Measurements from ENCODE around the gene ZNF598. TPM values are rescaled to one million over a fixed set of nuclear protein-coding genes. Genes with fewer than 3 reads are reported as not detected.

Gene ZNF598
- total and polyA plus RNA-seq, 10 of the 15 experiments (the other 5 are each of a cell fraction or from before 2014, with no cell fraction given): 0.08 to 74.0 (median 14.4) TPM

GRCh38 chr16:1960665-1961630 lies 48.7 kb downstream of the ZNF598 start (continued):
- TF ChIP-seq CREB1 (IDR thresholded peaks at IDR 0.05; ENCODE audit: low read depth) (0 out of 2 replicates have a peak, but pooled peaks have one; percentile 36), ETV6 (conservative IDR thresholded peaks at IDR 0.05 in 1 of 2, IDR thresholded peaks at IDR 0.05 in 1 of 2; ENCODE audit: borderline replicate concordance in 1 of 2, low read depth in 1 of 2) (0 out of 4 replicates have a peak, but pooled peaks of 1 of the 2 experiments have one; percentile 30), EGR1 (IDR thresholded peaks at IDR 0.05; ENCODE audit: borderline replicate concordance in 1 of 2, low read depth in 2 of 2, low read length in 2 of 2) (no peak), GABPA (IDR thresholded peaks at IDR 0.05; ENCODE audit: low read depth) (no peak), TARDBP (IDR thresholded peaks at IDR 0.05; ENCODE audit: borderline replicate concordance) (peak; percentile 74; the same call in 1 of the 2 replicates), BRCA1 (IDR thresholded peaks at IDR 0.05; ENCODE audit: low read depth, low read length) (no peak), SMC3 (IDR thresholded peaks at IDR 0.05; ENCODE audit: borderline replicate concordance, low read length) (no peak), FOXM1 (IDR thresholded peaks at IDR 0.05; ENCODE audit: low read depth, low read length) (peak; percentile 83), ATF3 (IDR thresholded peaks at IDR 0.05; ENCODE audit: borderline replicate concordance, extremely low read depth, low read depth, low read length) (no peak), HDAC2 (IDR thresholded peaks at IDR 0.05) (no peak), RB1 (IDR thresholded peaks at IDR 0.05; ENCODE audit: borderline replicate concordance) (no peak), JUND (IDR thresholded peaks at IDR 0.05; ENCODE audit: low read depth, low read length) (no peak), TAF1 (IDR thresholded peaks at IDR 0.05; ENCODE audit: borderline replicate concordance, low read depth, low read length) (no peak), ZBTB4 (CRISPR knock-in tag; IDR thresholded peaks at IDR 0.05) (0 out of 2 replicates have a peak, but pooled peaks have one; percentile 24), CHD4 (IDR thresholded peaks at IDR 0.05) (no peak), RCOR1 (conservative IDR thresholded peaks at IDR 0.05; ENCODE audit: low read depth, low read length) (no peak)
- TF ChIP-seq, protein P1, sequence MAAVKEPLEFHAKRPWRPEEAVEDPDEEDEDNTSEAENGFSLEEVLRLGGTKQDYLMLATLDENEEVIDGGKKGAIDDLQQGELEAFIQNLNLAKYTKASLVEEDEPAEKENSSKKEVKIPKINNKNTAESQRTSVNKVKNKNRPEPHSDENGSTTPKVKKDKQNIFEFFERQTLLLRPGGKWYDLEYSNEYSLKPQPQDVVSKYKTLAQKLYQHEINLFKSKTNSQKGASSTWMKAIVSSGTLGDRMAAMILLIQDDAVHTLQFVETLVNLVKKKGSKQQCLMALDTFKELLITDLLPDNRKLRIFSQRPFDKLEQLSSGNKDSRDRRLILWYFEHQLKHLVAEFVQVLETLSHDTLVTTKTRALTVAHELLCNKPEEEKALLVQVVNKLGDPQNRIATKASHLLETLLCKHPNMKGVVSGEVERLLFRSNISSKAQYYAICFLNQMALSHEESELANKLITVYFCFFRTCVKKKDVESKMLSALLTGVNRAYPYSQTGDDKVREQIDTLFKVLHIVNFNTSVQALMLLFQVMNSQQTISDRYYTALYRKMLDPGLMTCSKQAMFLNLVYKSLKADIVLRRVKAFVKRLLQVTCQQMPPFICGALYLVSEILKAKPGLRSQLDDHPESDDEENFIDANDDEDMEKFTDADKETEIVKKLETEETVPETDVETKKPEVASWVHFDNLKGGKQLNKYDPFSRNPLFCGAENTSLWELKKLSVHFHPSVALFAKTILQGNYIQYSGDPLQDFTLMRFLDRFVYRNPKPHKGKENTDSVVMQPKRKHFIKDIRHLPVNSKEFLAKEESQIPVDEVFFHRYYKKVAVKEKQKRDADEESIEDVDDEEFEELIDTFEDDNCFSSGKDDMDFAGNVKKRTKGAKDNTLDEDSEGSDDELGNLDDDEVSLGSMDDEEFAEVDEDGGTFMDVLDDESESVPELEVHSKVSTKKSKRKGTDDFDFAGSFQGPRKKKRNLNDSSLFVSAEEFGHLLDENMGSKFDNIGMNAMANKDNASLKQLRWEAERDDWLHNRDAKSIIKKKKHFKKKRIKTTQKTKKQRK (IDR thresholded peaks at IDR 0.05; ENCODE audit: low read depth, low read length): peak; percentile 21; the same call in 1 of the 2 replicates
- TF ChIP-seq, protein P2, sequence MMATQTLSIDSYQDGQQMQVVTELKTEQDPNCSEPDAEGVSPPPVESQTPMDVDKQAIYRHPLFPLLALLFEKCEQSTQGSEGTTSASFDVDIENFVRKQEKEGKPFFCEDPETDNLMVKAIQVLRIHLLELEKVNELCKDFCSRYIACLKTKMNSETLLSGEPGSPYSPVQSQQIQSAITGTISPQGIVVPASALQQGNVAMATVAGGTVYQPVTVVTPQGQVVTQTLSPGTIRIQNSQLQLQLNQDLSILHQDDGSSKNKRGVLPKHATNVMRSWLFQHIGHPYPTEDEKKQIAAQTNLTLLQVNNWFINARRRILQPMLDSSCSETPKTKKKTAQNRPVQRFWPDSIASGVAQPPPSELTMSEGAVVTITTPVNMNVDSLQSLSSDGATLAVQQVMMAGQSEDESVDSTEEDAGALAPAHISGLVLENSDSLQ (IDR thresholded peaks at IDR 0.05): no peak
- TF ChIP-seq, protein P3, sequence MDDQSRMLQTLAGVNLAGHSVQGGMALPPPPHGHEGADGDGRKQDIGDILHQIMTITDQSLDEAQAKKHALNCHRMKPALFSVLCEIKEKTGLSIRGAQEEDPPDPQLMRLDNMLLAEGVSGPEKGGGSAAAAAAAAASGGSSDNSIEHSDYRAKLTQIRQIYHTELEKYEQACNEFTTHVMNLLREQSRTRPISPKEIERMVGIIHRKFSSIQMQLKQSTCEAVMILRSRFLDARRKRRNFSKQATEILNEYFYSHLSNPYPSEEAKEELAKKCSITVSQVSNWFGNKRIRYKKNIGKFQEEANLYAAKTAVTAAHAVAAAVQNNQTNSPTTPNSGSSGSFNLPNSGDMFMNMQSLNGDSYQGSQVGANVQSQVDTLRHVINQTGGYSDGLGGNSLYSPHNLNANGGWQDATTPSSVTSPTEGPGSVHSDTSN (IDR thresholded peaks at IDR 0.05; ENCODE audit: insufficient replicate concordance, low read depth, low read length): peak; percentile 10
